AG09309 (cell line): ENCODE results near the gene SCAMP1.
A peak's percentile ranks its signal among the peaks of the same experiment; 100 is the strongest.

Experiments used
- DNase-seq: peaks from one replicate; pipeline ENCODE4 v3.0.0-alpha.2; 2010; ENCODE audit warnings: low read depth
- H3K4me3 ChIP-seq: 2 replicates; pipeline ENCODE4 v1.5.1; 2011; ENCODE audit warnings: mild to moderate bottlenecking, low read depth, low read length, moderate library complexity; ENCODE audit not compliant: control insufficient read depth
- CTCF ChIP-seq: IDR thresholded peaks from 2 replicates; pipeline ENCODE4 v1.5.1; 2011; ENCODE audit warnings: mild to moderate bottlenecking, low read depth, low read length, inconsistent platforms; ENCODE audit not compliant: insufficient read depth, control insufficient read depth; ENCODE audit errors: missing control alignments

SCAMP1 gene

GRCh38 chr5:78509145-78509865 lies 148.9 kb downstream of the SCAMP1 start:
- no peak overlapping the region for H3K4me3 ChIP-seq
- no peak for DNase-seq

GRCh38 chr5:78509884-78510769 lies 149.7 kb downstream of the SCAMP1 start:
- DNase-seq: no peak
- no peak for TF ChIP-seq CTCF
- H3K4me3 ChIP-seq: peak overlapping the region; percentile 11

More at GRCh38 chr5:78509145-78509865, 148.9 kb downstream of the SCAMP1 start:
- no peak for TF ChIP-seq CTCF

GRCh38 chr5:78511121-78511906 lies 150.9 kb downstream of the SCAMP1 start:
- no peak overlapping the region for H3K4me3 ChIP-seq
- no peak for TF ChIP-seq CTCF
- DNase-seq: no peak

- TF ChIP-seq CTCF: no peak
- H3K4me3 ChIP-seq: no peak overlapping the region
- no peak for DNase-seq
These were observed 152.0 kb downstream of the SCAMP1 start for GRCh38 chr5:78512435-78512834.

GRCh38 chr5:78513441-78513840 lies 153.0 kb downstream of the SCAMP1 start:
- no peak for DNase-seq
- no peak for TF ChIP-seq CTCF
- no peak overlapping the region for H3K4me3 ChIP-seq

GRCh38 chr5:78514427-78515330 lies 154.3 kb downstream of the SCAMP1 start:
- no peak overlapping the region for H3K4me3 ChIP-seq
- TF ChIP-seq CTCF: no peak
- no peak for DNase-seq
